HG03469 (cell line): ENCODE measurements around the gene SERINC4.
"Not testable (repeated sequence)": the region's sequence is repeated elsewhere in the genome, so short reads cannot be mapped to it uniquely, and the experiment has no call there.

ENCODE experiments used
- ATAC-seq: cut with Tn5 transposase; IDR thresholded peaks from one replicate; pipeline ENCODE4 v1.9.1; 2021; ENCODE audit warnings: mild to moderate bottlenecking, moderate library complexity, moderate number of reproducible peaks; ENCODE audit not compliant: unreplicated experiment

SERINC4 gene

DNA sequence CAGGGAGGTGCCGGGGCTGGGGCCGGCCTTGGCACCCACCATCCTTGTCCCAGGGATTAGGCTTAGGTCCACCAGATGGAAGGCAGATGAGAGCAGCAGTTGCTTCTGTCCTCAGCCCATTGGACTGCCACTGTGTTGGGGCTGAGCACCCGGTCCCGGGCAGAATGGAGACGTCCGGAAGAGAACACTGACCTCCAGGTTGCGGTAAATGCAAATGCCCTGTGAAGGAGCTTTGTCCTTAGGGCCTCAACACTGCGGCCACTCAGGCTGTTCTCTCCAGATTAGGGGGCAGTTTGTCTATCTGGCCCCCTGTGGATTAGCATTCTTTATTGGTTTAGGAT, at the start of gene SERINC4:
Gene SERINC4 (minus strand): TSS at position 276 of the 341 bp plus-strand sequence. CDS start 234 bp downstream, at position 42.
- ATAC-seq, result no peak

DNA sequence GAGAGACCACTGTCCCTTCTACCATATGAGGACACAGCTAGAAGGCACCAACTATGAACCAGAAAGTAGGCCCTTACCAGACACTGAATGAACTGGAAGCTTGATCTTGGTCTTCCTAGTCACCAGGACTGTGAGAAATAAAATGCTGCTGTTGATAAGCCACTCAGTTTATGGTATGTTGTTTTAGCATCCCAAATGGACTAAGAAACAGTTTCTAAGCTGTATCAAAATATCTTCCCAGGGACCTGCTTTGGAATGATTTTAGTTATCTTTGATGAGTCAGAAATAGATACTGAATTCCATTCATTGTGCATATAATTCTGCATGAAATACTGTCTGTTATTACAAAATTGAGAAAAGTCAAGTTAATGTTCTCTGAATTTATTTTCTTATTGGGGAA, 45.4 kb upstream of the SERINC4 start:
- no peak for ATAC-seq

DNA sequence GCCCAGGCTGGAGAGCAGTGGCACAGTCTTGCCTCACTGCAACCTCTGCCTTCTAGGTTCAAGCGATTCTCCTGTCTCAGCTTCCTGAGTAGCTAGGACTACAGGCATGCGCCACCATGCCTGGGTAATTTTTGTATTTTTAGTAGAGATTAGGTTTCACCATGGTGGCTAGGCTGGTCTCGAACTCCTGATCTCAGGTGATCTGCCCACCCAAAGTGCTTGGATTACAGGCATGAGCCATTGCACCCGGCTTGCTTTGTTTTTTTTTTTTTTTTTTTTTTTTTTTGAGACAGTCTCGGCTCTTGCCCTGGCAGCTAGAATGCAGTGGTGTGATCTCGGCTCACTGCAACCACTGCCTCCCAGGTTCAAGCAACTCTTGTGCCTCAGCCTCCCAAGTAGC, 32.5 kb upstream of the SERINC4 start:
- not testable (repeated sequence) for ATAC-seq

DNA sequence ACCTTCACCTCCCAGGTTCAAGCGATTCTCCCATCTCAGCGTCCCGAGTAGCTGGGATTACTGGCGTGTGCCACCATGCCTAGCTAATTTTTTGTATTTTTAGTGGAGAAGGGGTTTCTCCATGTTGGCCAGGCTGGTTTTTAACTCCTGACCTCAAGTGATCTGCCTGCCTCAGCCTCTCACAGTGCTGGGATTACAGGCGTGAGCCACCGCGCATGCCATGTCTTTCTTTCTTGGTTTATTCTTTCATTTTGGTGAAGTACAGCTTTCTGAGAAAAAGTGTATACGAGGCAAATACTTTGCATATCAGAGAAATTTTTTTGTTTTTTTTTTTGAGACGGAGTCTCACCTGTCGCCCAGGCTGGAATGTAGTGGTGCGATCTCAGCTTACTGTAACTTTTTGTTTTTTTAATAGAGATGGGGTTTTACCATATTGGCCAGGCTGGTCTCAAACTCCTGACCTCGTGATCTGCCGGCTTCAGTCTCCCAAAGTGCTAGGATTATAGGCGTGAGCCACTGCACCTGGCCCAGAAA, 31.6 kb upstream of the SERINC4 start:
- not testable (repeated sequence) for ATAC-seq

DNA sequence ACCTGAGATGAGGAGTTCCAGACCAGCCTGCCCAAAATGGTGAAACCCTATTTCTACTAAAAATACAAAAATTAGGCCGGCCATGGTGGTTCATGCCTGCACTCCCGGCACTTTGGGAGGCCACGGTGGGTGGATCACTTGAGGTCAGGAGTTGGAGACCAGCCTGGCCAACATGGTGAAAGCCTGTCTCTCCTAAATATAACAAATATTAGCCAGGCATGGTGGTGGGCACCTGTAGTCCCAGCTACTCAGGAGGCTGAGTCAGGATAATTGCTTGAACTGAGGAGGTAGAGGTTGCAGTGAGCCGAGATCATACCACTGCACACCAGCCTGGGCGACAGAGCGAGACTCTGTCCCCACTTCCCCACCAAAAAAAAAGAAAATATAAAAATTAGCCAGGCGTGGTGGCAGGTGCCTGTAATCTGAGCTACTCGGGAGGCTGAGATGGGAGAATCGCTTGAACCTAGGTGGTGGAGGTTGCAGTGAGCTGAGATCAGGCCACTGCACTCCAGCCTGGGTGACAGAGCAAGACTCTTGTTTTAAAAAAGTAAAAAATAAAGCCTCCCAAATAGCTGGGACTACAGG, 30.8 kb upstream of the SERINC4 start:
- not testable (repeated sequence) for ATAC-seq

DNA sequence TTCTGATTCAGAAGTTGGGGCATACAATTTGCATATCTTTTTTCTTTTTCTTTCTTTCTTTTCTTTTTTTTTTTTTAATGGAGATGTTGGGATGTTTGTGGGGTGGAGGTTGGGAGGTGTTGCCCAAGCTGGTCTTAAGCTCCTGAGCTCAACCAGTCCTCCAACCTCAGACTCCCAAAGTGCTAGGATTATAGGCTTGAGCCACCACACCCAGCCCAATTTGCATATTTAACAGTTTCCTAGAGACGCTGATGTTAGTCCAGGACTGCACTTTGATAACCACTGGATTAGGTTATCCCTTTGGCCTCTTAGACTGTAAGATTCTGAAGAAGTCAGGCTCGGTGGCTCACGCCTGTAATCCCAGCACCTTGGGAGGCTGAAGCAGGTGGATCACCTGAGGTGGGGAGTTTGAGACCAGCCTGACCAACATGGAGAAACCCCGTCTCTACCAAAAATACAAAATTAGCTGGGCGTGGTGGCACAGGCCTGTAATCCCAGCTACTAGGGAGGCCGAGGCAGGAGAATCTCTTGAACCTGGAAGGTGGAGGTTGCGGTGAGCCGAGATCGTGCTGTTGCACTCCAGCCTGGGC, 30.0 kb upstream of the SERINC4 start:
- not testable (repeated sequence) for ATAC-seq

DNA sequence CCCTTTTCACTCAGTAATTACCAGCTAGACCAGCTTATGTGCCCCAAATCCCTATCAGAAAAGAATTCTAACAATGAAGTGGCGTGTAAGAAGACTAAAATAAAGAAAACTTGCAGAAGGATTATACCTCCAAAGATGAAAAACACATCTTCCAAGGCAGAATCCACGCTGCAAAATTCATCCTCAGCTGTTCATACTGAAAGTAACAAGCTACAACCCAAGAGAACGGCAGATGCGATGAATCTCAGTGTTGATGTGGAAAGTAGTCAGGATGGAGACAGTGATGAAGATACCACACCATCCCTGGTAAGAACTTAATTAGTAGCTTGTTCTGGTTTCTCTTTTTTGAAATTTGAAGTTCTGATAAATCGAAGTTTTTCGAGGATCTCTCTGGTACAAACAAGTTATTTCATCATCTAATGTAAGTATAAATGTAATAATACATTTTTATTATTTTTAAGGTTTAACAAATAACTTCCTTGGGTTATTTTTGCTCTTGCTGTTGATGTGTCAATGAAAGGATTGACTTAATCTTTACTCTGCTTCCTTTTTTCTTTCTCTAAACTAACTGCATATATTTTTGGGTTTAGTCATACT, 28.1 kb upstream of the SERINC4 start:
- ATAC-seq, result no peak

DNA sequence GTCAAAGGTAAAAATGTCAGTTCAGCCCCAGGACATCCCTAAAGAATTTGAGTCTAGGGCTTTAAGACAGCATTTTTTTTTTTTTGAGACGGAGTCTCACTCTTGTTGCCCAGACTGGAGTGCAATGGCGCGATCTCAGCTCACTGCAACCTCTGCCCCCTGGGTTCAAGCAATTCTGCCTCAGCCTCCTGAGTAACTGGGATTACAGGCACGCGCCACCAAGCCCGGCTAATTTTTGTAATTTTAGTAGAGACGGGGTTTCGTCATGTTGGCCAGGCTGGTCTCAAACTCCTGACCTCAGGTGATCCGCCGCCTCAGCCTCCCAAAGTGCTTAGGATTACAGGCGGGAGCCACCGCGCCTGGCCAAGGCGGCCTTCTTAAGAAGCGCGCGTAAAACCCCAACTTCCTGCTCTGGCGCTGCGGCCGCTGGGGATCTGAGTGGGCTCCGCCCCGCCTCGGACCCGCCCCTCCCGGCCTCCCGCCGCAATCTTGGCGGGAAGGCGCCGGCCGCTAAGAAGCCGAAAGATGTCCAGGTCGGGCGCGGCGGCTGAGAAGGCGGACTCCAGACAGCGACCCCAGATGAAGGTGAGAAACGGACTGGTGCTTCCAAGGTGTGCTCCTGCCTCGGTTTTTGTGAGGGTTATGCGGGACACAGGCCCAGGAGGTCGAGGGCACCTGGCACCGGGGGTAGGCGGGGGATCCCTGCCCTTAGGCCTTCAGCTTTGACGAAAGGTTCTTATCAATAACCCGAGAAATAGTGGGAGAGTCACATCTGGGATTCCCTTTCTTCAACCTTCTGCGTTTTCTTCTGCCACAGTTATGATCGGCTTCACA, 26.7 kb upstream of the SERINC4 start, which contains the start of gene WDR76:
Gene WDR76 (plus strand): TSS at position 495 of the 834 bp plus-strand sequence. CDS start 31 bp downstream, at position 526.
- no peak for ATAC-seq

DNA sequence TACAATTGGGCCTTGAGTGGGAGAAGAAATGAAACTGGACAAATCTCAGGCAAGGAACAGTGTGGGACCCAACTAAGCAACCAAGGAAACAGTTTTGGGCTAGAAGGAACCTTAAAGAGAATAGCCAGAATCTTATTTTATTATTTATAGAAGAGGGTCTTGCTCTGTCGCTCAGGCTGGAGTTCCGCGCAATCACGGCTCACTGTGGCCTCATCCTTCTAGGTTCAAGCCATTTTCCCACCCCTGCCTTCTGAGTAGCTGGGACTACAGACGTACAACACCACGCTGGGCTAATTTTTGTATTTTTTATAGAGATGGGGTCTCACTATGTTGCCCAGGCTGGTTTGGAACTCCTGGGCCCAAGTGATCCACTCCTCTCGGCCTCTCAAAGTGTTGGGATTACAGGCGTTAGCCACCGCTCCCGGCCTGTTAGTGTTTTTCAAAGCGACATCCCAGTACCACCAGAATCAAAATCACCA, 26.0 kb upstream of the SERINC4 start:
- no peak for ATAC-seq

DNA sequence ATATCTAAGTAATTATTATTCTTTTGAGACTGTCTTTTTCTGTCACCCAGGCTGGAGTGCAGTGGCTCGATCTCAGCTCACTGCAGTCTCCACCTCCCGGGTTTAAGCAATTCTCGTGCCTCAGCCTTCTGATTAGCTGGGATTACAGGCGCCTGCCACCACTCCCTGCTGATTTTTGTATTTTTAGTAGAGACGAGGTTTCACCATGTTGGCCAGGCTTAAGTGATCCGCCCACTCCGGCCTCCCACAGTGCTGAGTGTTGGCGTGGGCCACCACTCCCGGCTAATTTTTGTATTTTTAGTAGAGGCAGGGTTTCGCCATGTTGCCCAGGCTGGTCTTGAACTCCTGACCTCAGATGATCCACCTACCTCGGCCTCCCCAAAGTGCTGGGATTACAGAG, 25.3 kb upstream of the SERINC4 start:
- not testable (repeated sequence) for ATAC-seq

DNA sequence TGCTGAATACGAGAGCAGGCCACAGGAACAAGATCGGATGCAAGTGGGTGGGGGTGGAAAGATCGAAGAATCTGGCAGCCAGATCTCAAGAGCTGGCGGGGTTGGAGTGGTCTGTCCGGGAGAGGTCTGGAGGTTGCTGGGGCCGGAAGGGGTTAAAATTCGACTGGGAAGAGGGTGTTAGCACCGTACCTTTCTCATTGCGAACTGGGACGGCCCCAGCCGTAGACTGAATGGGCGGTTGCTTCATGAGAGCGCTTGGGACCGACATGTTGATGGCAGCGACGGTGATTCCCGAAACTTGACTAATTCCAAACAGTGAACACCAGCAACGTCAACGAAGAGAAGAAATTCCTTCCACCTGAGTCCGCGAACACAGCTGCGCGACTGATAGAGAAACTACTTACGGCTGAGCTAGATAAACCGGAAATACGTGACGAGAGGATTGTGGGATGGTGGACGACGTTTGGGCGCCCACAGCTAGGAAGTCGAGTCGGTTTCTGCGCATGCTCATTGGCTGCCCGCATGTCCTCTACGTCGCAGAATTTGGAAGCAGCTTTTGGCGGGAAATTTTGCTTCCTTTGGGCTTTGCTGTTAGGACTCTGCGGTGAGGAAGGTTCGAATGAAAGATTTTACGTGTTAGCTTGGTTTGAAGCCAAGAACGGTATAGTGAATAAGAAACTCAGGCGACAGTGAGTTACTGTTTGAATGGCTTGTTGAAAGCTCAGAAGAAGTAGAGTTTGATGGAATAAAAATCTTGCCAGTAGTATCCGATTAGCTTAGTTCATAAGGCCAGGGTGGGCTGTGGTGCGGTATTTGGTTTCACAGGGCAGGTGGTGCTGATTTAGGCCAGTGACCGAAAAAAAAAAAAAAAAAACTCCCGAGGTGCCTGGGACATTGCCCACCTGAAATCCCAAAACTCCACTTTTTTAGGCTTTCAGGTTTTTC, 24.6 kb upstream of the SERINC4 start, which contains the start of gene MFAP1:
Gene MFAP1 (minus strand): TSS at position 389 of the 945 bp plus-strand sequence. CDS start 121 bp downstream, at position 268.
- ATAC-seq, result peak; percentile 45

DNA sequence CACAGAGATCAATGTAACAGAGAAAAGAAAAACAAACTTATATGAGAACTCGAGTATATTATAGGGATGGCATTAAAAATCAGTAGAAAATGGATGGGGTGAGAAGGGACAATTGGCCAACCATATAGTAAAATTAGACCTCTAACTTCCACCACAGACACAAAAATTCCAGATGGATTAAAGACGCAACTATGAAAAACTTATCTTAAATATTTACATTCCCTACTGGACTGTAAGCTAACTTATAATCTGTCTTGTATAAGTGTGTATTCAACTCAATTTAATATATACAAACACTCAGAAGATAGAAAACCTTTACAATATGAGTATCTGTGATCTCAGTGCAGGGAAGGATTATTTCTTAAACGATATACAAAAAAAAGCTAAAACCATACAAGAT, 21.5 kb upstream of the SERINC4 start:
- ATAC-seq, result no peak

DNA sequence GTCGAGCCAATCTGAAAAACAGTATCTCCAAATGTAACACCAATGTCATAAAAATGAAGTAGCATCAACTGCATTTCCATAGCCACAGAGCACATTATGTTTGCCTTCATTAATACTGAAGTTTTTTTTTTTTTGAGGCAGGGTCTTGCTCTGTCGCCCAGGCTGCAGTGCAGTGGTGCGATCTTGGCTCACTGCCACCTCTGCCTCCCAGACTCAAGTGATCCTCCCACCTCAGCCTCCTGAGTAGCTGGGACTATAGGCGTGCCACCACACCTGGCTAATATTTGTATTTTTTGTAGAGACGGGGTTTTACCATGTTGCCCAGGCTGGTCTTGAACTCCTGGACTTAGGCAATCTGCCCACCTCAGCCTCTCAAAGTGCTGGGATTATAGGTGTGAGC, 15.0 kb upstream of the SERINC4 start:
- ATAC-seq, result not testable (repeated sequence)

DNA sequence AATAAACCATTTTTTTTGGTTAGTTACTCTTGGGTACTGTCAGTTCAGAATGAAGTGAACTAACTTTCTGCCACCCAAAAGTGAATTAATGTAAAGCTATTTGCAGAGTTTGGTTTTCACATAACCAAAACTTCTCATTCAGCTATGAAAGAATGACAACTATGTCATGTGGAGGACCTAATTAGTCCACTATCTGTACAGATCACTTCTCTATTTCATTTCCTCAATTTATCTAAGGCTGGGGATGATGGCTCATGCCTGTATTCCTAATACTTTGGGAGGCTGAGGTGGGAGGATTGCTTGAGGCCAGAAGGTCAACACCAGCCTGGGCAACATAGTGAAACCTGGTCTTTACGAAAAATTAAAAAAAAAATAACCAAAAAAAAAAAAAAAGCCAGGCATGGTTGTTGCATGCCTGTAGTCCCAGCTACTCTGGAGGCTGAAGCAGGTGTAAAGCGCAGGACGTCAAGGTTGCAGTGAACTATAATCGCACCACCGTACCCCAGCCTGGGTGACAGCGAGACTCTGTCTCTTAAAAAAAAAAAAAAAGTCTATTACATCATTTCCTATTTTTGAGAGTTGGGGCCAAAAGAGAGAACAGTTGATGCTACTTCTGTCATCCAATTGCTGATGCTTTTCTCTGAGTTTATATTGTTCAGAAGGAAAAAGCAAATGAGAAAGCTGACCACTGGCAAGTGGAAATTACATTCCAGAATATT, 9.1 kb upstream of the SERINC4 start:
- ATAC-seq, result peak; percentile 36

DNA sequence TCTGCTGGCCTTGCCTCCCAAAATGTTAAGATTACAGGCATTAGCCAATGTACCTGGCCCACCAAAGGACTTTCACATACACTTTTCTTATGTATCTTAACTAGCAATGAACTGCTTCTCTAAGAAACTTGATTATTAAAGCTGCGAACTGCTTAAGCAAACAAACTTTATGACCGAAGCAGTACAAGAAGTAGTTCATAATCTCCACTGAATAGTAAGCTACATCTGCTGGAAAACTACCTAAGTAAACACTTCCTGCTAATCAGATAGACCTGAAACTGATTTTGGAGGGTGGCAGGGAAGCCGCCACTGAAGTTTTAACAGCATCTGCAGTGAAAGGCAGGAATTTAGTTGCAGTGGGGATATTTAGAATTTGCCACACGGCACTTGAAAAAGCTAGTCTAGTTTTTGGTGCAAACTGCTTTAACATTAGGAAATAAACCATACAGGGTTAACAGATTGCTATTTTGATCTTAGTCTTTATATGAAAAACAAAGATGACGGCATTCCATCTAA, 8.5 kb upstream of the SERINC4 start:
- peak; percentile 2 for ATAC-seq

DNA sequence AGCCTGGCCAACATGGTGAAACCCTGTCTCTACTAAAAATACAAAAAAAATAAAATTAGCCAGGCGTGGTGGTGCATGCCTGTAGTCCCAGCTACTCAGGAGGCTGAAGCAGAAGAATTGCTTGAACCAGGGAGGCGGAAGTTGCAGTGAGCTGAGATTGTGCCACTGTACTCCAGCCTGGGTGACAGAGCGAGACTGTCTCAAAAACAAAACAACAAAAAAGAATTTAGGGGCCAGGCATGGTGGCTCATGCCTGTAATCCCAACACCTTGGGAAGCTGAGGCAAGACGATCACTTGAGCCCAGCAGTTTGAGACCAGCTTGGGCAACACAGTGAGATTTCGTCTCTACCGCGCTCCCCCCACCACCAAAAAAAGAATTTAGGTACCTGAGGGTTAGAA, 2.7 kb upstream of the SERINC4 start:
- ATAC-seq, result not testable (repeated sequence)

DNA sequence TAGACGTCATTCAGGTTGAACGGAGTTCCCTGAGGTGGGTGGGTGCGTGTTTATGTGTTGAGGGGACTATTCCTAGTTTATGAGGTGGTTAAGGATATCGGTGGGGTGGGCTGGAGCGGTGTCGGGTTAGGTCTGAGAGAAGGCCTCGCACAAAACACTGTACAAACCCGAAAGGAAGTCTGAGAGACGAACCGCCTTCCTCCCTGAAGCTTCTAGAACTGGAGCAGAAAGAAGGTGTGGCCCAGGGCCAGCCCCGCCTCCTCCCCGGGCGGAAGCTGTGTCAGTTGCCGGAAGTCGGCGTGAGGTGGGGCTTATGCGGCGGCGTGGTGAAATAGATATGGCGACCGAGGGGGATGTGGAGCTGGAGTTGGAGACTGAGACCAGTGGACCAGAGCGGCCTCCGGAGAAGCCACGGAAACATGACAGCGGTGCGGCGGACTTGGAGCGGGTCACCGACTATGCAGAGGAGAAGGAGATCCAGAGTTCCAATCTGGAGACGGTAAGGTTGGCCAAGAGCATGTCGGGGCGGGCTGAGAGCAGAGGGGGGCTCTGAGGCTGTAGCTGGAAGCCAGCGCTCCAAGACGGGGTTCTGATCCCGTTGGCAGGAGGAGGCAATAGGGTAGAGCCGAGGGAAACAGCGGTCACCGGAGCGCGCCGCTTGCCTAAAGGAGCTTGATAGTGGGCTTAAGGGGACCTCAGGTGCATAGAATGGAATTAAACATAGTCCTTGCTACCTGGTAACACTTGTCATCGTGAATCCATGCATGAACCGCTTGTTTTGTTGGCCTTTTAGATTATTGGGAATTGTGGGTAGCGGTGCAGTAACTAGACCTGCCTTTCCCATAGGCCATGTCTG, 494 bp upstream of the SERINC4 start, which contains the start of gene HYPK:
Gene HYPK (plus strand): TSS at position 314 of the 856 bp plus-strand sequence. CDS start 24 bp downstream, at position 338.
- ATAC-seq, result peak; percentile 42
